ENCODE results near the gene TMEM178B. TPM values are rescaled to one million over a fixed set of nuclear protein-coding genes. Genes with fewer than 3 reads are reported as not detected.

Gene TMEM178B
- polyA plus RNA-seq, 1 donor from 2014 or later, result 40.7 TPM

- TF ChIP-seq SMC3 (conservative IDR thresholded peaks at IDR 0.05; ENCODE audit: poor library complexity) (no peak), EZH2 (IDR thresholded peaks at IDR 0.05; ENCODE audit: borderline replicate concordance, insufficient read depth, low read length, poor library complexity, severe bottlenecking) (no peak), EP300 (conservative IDR thresholded peaks at IDR 0.05; ENCODE audit: poor library complexity, severe bottlenecking) (no peak), CTCF (IDR thresholded peaks at IDR 0.05; ENCODE audit: poor library complexity, severe bottlenecking) (no peak), POLR2AphosphoS5 (IDR thresholded peaks at IDR 0.05) (no peak), RAD21 (conservative IDR thresholded peaks at IDR 0.05) (no peak), TAF1 (IDR thresholded peaks at IDR 0.05; ENCODE audit: low read depth) (no peak), MXI1 (conservative IDR thresholded peaks at IDR 0.05; ENCODE audit: poor library complexity, severe bottlenecking) (no peak)
- TF ChIP-seq, protein P1, sequence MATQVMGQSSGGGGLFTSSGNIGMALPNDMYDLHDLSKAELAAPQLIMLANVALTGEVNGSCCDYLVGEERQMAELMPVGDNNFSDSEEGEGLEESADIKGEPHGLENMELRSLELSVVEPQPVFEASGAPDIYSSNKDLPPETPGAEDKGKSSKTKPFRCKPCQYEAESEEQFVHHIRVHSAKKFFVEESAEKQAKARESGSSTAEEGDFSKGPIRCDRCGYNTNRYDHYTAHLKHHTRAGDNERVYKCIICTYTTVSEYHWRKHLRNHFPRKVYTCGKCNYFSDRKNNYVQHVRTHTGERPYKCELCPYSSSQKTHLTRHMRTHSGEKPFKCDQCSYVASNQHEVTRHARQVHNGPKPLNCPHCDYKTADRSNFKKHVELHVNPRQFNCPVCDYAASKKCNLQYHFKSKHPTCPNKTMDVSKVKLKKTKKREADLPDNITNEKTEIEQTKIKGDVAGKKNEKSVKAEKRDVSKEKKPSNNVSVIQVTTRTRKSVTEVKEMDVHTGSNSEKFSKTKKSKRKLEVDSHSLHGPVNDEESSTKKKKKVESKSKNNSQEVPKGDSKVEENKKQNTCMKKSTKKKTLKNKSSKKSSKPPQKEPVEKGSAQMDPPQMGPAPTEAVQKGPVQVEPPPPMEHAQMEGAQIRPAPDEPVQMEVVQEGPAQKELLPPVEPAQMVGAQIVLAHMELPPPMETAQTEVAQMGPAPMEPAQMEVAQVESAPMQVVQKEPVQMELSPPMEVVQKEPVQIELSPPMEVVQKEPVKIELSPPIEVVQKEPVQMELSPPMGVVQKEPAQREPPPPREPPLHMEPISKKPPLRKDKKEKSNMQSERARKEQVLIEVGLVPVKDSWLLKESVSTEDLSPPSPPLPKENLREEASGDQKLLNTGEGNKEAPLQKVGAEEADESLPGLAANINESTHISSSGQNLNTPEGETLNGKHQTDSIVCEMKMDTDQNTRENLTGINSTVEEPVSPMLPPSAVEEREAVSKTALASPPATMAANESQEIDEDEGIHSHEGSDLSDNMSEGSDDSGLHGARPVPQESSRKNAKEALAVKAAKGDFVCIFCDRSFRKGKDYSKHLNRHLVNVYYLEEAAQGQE (IDR thresholded peaks at IDR 0.05; ENCODE audit: borderline replicate concordance), result no peak
- Histone ChIP-seq H3K79me2 (replicated peaks; ENCODE audit: insufficient read depth, low read length) (peaks cover 10% of the 10 kb centered on the region), H3K9me3 (ENCODE audit: low read length) (no peaks in the 10 kb centered on the region), H3K4me2 (ENCODE audit: low read length) (no peak overlapping the region), H3F3A (ENCODE audit: insufficient read depth, low read length, poor library complexity, severe bottlenecking) (peaks cover 5% of the 10 kb centered on the region), H3K36me3 (ENCODE audit: insufficient read depth, low read length) (no peaks in the 10 kb centered on the region), H3K27me3 (ENCODE audit: insufficient read depth, low read depth, low read length) (no peaks in the 10 kb centered on the region), H3K4me3 (ENCODE audit: low read length) (no peak overlapping the region), H4K20me1 (ENCODE audit: insufficient read depth) (no peaks in the 10 kb centered on the region), H3K27ac (ENCODE audit: low read length) (no peak overlapping the region), H3K9ac (ENCODE audit: low read length) (no peak overlapping the region), H2AFZ (ENCODE audit: low read depth, low read length) (no peak overlapping the region), H3K9me2 (ENCODE audit: insufficient read depth, low read length) (no peaks in the 10 kb centered on the region)
Observed at GRCh38 chr7:141342621-141343408, 269.0 kb downstream of the TMEM178B start.

DNA sequence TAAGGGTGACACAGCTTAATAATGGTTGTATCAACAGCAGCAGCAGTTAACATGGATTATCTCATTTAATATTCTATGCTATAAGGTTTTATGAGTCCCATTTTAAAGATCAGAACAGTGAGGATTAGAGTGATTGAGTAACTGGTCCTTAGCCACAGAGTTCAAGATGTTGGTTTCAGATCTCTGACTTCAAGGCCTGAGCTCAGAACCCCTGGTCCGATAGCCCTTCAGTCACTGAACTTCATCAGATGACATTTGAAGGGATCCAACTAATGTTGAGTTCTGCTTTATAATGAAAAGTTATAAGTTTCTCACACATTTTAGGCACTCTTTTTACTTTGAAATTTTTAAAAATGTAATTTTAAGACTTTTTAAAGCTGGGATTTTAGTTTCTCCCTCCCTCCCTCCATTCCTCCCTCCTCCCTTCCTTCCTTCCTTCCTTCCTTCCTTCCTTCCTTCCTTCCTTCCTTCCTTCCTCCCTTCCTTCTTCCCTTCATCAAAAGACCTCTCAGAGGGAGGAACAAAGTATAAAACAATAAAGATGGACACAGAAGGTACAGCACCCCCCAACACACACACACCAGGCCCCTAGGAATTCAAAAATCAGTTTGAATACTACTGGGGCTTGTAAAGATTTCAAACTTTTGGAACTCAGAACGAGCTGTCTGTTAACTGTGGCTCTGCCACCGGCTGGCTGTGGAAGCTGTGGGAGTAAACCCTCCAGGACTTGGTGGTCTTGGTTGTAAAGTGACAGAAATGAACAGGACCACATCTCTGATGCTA, 270.5 kb downstream of the TMEM178B start:
- no peak overlapping the region for H2AFZ ChIP-seq (ENCODE audit: low read depth, low read length)
- no peak overlapping the region for H3K4me3 ChIP-seq (ENCODE audit: low read length)
- H3K9me2 ChIP-seq (ENCODE audit: insufficient read depth, low read length), result no peaks in the 10 kb centered on the region
- H3K4me2 ChIP-seq (ENCODE audit: low read length), result no peak overlapping the region
- H3K9ac ChIP-seq (ENCODE audit: low read length), result no peak overlapping the region
- no peak overlapping the region for H3K27ac ChIP-seq (ENCODE audit: low read length)
- H4K20me1 ChIP-seq (ENCODE audit: insufficient read depth), result no peaks in the 10 kb centered on the region
- H3K27me3 ChIP-seq (ENCODE audit: insufficient read depth, low read depth, low read length), result no peaks in the 10 kb centered on the region
- no peaks in the 10 kb centered on the region for H3K9me3 ChIP-seq (ENCODE audit: low read length)
- no peak for TF ChIP-seq EP300 (conservative IDR thresholded peaks at IDR 0.05; ENCODE audit: poor library complexity, severe bottlenecking)
- H3K36me3 ChIP-seq (ENCODE audit: insufficient read depth, low read length), result no peaks in the 10 kb centered on the region
- H3F3A ChIP-seq (ENCODE audit: insufficient read depth, low read length, poor library complexity, severe bottlenecking), result peaks cover 6% of the 10 kb centered on the region
- peaks cover 3% of the 10 kb centered on the region for H3K79me2 ChIP-seq (replicated peaks; ENCODE audit: insufficient read depth, low read length)

Data from neural cell (in vitro differentiated cells).